IPS DF 19.7 (cell line): Measurements from ENCODE around the gene ABCC11.
"Not testable (repeated sequence)": the region's sequence is repeated elsewhere in the genome, so short reads cannot be mapped to it uniquely, and the experiment has no call there.

Experiments
- DNase-seq: peaks from one replicate; pipeline ENCODE4 v3.0.0-alpha.2; 2013; ENCODE audit warnings: low read depth, low spot score

The ABCC11 gene

GRCh38 chr16:48203974-48204824 is 43.1 kb downstream of the ABCC11 start:
- no peak for DNase-seq

DNA sequence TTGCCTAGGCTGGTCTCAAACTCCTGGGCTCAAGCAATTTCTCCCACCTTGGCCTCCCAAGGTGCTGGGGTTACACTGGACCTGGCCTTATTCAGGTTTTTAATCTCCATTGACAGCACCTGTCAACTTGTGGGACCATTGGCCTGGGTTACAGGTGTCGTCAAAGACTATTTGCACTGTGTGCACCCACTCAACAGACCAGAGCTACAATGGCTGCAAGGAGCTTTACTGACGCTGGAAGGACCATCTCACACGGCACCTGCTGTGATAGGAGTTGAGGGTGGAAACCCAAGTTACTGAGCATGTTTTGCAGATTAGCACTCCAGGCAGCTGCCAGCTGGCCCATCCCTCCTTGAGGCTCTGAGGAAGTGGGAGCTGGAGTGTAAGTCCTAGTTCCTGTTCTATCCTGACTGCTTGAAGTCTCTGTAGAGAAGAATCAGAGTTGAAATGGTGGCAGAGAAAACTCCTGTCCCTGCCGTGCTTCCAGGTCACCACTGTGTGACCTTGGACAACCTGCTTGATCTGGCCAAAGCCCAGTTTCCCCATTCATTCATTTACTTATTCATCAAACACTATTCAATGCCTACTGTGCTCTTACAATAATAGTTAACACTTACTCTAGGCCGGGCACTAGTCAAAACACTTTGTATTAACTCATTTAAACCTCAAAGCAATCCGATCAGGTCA is 45.7 kb downstream of the ABCC11 start:
- no peak for DNase-seq

- no peak for DNase-seq
These were observed 50.0 kb downstream of the ABCC11 start for GRCh38 chr16:48197294-48197693.

DNA sequence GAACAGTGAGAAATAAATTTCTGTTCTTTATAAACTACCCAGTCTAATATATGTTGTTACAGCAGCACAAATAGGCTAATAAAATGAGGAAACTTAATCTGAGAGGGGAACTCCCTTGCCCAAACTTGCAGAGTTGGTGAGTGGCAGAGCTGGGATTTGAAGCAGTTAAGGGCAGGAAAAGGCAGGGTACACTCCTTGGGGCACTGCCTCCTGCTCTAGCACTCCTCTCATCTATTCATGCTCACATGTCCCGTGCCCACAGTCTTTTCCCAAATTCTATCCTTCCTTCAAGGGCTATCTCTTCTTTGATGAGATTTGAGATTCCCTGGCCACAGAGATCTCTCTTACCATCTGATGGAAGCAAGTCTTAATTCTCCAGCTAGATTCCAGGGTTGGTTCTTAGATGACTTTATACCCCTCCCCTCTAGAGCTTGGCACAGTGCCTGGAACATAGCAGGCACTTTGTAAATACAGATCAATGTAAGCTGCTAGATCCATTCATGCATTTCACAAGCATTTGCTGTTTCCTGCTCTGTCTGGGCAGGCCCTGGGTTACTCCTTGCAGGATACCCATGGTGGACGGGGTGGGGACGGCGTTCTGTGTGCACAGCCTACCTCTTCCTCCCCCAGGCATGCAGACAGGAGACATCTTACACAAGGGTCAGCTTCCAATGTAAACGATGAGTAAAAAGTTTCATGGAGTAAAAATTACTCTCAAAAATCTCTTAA is 52.3 kb downstream of the ABCC11 start:
- DNase-seq, result no peak

DNA sequence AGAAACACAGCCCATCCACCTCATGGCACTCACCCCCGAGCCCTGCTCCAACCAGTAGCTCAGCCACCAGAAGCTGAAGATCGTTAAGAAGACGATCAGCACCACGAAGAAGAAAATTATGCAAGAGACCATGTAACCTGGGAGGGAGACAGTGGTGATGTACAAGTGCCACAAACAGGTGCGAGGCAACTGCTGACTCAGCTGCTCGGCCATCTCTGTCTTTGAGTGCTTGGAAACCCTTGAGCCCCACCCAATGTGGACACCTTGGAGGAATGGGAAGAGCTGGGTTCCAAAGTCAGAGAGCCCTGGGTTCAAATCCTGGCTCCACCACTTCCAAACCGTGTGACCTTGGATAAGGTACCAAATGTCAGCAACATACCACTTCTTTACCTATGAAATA is 53.5 kb downstream of the ABCC11 start:
- no peak for DNase-seq

GRCh38 chr16:48188449-48189102 is 58.8 kb downstream of the ABCC11 start:
- no peak for DNase-seq

DNA sequence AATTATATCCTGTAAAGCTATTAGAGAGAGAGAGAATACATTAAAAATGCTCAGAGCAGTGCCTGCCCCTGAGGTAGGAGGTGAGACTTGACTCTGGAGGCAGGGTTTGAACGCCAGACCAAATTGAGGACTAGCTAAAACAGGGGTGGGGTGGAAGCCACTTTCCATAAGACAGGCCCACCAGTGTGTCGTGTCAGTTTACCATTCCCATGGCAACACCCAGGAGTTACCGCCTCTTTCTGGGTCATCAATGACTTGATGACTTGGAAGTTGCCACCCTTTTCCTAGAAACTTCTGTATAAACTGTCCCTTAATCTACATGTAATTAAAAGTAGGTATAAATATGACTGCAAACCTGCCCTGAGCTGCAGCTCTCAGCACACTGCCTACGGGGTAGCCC is 59.6 kb downstream of the ABCC11 start:
- no peak for DNase-seq

DNA sequence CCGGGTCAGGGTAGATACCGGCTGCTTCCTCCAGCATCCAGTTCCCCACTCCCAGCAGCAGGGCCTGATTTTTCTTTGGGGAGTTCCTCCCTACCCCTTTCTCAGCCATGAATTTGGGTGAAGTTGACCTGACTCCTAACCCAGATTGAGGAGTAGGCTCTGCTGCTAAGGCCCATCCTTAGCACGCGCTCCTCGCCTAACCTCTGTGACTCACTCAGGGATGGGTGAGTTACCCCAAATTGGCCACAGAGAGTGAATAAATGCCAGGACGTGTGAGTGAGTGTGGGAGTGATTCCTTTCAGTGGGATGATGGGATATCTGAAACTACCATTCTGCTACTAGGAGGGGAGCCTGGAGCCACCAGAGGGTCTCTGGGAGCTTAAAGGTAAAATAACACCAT is 62.7 kb downstream of the ABCC11 start:
- no peak for DNase-seq

DNA sequence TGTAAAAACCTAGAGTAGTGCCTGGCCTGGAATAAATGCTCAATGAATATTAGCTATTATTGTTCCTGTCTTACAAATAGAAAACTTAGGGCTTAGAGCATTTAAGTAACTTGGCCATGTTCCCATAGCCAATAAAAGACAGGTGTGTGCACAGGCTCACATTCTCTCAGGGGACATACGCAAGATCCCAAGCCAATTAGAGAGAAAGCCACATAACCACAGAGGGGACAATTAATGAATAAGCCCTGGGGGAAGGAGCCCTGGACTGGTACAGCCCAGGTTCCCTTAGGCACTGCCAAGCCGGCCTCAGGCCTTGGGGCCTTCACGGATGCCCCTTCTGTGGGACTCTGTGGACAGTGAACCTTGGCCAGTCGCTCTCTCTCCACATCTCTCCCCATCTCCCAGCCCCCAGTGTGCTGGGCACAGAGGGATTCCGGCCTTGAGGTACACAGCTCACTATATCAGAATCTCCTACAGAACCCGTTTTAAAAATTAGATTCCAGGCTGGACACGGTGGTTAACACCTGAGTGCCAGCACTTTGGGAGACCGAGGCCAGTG is 64.3 kb downstream of the ABCC11 start:
- DNase-seq, result no peak

DNA sequence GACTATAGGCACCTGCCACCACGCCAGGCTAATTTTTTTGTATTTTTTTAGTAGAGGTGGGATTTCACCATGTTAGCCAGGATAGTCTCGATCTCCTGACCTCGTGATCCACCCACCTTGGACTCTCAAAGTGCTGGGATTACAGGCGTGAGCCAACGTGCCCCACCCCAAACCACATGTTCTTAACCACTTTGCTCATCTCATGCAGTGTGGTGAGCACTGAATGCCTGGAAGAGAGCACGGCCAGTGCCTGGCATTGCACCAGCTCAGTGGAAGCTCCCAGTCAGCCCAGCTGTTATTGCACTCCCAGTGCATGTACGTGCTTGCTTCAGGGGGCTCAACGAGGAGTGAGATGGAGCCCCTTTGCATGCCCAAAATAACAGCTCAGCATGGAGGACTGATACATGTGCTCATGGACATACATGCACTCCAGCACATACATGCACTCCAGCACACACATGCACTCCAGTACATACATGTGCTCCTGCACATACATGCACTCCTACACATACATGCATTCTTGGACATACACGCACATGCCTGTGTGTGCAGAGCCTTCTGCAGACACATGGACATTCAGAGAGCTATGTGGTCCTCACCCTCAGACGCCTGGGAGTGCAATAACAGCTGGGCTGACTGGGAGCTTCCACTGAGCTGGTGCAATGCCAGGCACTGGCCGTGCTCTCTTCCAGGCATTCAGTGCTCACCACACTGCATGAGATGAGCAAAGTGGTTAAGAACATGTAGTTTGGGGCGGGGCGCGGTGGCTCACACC is 65.4 kb downstream of the ABCC11 start:
- not testable (repeated sequence) for DNase-seq

DNA sequence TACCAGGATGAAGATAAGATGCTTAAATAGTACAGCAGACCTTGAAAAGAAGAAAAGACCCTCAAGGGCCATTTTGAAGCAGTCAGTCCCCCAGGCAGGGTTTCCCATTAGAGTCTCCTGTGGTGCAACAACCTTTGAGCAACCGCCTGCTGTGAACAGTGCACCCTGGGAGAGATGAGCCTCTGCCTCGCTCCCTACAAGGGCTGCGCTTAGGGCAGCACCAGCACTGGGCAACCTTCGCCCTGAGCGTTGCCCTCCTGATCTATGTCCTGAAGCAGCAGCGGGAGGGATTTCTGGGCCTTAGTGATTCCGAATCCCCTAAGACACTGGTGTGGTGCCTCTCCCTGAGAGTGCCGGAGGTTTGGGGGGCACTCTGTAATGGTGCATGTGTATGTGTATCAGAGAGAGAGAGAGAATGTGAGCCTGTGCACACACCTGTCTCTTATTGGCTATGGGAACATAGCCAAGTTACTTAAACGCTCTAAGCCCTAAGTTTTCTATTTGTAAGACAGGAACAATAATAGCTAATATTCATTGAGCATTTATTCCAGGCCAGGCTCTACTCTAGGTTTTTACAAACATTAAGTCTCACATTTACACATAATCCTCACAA is 66.4 kb downstream of the ABCC11 start:
- DNase-seq, result no peak

DNA sequence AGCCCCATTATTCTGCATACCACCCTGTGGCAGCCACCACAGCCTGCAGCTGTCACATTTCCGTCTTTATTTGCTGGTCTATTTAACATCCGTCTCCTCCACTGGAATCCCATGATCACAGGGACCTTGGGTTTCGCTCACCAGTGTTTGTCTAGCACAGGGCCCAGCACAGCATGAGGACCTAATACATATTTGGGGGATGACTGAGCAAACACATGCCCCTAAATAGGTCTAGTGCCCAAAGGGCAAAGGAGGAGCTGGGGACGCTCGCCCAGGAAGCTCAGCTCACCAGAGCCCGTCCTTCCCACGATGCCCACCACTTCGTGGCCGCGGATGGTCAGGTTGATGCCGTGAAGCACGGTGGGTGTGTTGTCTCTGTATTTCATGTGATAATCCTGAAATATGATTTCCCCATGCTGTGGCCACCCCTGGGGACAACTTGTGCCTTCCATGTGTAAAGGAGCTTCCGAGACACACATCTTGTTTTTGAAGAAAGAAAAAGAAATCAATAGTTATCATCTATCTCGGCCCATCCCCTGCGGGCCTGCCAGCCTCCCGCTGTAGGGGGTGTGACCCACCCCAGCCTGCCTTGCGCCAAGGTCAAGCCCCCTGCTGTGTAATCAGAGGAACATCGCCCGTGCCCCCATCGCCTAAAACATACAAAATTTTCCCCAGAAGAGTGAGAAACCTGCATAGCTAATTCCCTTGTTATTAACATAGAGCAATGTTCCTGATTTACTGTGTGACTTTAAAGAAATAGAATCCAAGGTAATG is 70.5 kb downstream of the ABCC11 start:
- no peak for DNase-seq

- DNase-seq, result no peak
These were observed 73.5 kb downstream of the ABCC11 start for GRCh38 chr16:48173889-48174288.

DNA sequence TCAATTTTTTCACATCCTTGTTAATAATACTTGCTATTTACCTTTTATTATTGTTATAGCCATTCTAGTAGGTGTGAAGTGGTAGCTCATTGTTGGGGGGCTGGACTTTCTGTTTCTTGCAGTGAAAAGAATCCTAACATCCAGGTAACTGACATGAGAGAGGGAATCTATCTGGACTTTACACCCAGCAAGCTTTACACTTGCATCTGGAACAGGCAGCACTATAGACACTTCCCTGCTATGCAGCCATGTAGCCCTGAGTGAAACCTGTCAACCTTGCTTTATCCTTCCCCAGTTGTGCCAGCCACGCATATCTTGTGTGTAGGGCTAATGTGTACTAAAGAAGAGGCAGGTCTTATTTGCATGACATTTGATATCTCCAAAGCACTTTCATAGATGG is 74.7 kb downstream of the ABCC11 start:
- no peak for DNase-seq

- DNase-seq, result no peak
These were observed 77.4 kb downstream of the ABCC11 start for GRCh38 chr16:48169896-48170295.

DNA sequence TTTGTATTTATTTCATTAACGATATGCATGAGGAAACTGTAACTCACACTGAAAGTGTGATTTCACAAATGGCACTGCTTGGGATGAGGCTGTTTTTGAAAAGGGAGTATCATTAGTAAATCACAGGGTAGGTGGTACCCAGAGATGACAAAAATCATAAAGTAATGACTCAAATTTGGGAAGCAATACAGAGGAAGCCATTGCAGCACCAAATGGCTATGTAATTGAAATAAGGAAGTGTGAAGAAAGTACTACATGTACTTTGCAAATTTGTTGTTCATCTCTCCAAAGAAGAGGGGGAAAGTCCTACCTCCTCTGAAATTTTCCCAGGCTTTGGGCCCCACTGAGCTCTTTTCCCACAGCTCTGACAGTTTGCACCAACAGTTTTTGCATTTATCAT is 79.3 kb downstream of the ABCC11 start:
- no peak for DNase-seq

GRCh38 chr16:48166617-48167016 is 80.7 kb downstream of the ABCC11 start:
- DNase-seq, result not testable (repeated sequence)

- DNase-seq, result no peak
These were observed 81.3 kb downstream of the ABCC11 start for GRCh38 chr16:48165961-48166578.
